Epithelial cell of proximal tubule (primary cell): ENCODE measurements around the gene ZNF778. TPM values are rescaled to one million over a fixed set of nuclear protein-coding genes. Genes with fewer than 3 reads are reported as not detected.

ENCODE experiments used
- DNase-seq: peaks from one replicate; pipeline ENCODE4 v3.0.0-alpha.2; 2011; ENCODE audit warnings: low read depth
- H3K4me3 ChIP-seq: 2 replicates; pipeline ENCODE4 v1.5.1; 2011; ENCODE audit warnings: low read depth, mild to moderate bottlenecking, low read length
- total RNA-seq: library from RNA; depleted of rRNA; stranded (reverse); fragments of >200 nt; gene quantifications from 2 replicates; pipeline ENCODE4 v1.2.3, GENCODE V29; 2015
- TF ChIP-seq, protein P1 (sequence below): conservative IDR thresholded peaks from 2 replicates; pipeline ENCODE4 v1.5.1; 2012; ENCODE audit warnings: low read depth, mild to moderate bottlenecking, low read length

Gene ZNF778
- total RNA-seq, 1 donor from 2014 or later: 3.7 TPM

DNA sequence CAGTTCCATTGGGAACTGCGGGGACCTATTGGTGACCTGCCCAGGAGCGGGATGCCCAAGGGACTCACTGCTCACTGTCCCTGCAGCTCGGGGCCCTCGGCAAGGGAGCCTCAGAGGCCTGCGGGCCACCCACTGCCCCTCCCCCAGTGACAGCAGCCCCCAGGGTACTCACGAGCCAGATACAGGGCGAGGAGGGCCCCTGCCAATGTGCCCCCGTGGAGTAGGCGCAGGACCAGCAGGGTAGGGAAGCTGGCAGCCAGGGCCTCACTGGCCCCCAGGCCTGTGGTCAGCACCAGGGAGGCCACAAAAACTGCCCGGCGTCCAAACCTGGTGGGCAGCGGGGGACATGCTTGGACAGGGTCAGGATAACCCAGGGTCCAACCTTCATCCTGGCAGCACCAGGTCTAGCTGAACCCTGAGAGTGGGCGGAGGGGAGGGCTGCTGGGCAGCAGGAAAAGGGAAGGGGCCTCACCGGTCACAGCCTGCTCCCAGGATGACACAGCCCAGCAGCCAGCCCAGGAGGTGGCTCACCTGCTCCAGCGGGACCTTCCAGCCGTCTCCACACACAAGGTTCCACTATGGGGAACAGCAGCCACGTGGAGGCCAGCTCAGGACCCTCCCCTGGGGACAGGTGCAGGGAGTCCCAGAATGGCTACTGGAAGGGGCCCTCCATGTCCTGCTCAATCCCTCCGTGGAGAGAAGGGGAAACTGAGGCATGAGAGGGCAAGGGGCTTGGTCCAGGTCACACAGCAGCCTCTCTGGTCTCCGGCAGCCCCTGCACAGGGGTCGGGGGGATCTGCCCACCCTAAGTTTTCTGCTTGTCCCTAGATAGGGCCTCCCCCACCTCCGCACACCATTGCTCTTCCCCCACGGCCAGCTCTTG is 18.0 kb upstream of the ZNF778 start:
- TF ChIP-seq, protein P1, sequence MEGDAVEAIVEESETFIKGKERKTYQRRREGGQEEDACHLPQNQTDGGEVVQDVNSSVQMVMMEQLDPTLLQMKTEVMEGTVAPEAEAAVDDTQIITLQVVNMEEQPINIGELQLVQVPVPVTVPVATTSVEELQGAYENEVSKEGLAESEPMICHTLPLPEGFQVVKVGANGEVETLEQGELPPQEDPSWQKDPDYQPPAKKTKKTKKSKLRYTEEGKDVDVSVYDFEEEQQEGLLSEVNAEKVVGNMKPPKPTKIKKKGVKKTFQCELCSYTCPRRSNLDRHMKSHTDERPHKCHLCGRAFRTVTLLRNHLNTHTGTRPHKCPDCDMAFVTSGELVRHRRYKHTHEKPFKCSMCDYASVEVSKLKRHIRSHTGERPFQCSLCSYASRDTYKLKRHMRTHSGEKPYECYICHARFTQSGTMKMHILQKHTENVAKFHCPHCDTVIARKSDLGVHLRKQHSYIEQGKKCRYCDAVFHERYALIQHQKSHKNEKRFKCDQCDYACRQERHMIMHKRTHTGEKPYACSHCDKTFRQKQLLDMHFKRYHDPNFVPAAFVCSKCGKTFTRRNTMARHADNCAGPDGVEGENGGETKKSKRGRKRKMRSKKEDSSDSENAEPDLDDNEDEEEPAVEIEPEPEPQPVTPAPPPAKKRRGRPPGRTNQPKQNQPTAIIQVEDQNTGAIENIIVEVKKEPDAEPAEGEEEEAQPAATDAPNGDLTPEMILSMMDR: no peak

DNA sequence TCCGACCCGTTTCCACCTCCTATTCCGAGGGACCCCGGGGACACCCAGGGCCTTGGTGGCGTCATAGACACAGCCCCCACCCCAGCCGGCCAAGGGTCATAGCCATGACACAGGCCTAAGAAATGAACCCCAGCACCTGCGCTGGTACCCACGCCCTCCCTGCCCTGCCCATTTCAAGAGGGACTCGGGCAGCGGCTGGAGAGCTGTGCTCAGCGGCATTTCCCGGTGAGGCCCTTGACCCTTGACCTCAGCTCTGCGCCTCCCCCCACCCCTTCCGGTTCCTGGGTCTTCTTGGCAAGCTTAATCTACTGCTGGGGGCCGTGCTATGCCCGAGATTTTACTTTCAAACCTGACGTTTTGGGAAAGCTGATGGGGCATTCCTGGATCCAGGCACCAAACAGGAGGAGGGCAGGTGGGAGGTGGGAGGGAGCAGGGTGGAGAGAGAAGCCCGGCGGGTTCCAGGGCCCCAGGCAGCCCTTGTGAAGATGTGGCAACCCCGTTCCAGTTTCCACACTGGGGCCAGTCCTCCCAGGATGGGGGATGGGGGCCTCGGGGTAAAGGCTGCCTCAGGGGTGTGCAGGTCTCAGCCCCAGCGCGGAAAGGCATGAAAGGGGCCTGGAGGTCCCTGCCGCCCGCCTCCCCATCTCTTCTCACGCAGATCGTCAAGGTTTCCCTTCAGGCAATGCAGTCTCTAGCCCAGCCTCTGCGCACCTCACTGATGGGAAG is 17.2 kb upstream of the ZNF778 start, which contains the start of gene SLC22A31:
SLC22A31 (minus strand) TSS at position 414 of the 726 bp plus-strand sequence; CDS start at position 378, 36 bp downstream.
- DNase-seq: no peak
- TF ChIP-seq, protein P1: no peak
- H3K4me3 ChIP-seq: peak within 1 kb of the TSS; percentile 27

More for the DNA sequence above, 18.0 kb upstream of the ZNF778 start:
- no peak for DNase-seq
- H3K4me3 ChIP-seq: no peak overlapping the region

DNA sequence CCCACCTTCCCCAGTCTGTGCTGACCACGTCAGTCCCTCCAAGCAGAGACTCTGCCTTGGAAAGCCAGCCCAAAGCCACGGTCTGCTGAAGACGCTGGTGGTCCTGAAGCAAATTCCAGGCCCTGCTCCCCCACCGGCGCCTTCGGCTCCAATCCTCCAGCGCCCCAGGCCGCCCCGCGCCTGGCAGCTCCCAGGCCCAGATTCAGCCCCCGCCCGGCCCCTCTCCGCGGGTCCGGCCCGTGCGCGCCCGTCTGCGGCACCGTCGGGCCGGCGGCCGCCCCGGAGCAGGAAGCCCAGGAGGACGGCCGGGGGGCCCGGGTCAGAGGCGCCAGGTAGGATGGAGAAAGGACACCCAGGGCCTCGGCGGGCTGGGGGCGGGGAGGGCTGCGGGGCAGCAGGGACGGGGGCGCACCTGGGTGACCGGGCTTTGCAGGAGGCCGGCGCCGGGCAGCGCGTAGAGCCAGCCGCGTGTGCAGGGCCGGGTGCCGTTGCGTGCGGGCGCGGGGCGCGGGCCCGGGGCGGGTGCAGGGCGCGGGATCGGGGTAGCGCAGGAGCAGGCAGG is 16.6 kb upstream of the ZNF778 start:
- TF ChIP-seq, protein P1: no peak
- no peak for DNase-seq
- no peak overlapping the region for H3K4me3 ChIP-seq

DNA sequence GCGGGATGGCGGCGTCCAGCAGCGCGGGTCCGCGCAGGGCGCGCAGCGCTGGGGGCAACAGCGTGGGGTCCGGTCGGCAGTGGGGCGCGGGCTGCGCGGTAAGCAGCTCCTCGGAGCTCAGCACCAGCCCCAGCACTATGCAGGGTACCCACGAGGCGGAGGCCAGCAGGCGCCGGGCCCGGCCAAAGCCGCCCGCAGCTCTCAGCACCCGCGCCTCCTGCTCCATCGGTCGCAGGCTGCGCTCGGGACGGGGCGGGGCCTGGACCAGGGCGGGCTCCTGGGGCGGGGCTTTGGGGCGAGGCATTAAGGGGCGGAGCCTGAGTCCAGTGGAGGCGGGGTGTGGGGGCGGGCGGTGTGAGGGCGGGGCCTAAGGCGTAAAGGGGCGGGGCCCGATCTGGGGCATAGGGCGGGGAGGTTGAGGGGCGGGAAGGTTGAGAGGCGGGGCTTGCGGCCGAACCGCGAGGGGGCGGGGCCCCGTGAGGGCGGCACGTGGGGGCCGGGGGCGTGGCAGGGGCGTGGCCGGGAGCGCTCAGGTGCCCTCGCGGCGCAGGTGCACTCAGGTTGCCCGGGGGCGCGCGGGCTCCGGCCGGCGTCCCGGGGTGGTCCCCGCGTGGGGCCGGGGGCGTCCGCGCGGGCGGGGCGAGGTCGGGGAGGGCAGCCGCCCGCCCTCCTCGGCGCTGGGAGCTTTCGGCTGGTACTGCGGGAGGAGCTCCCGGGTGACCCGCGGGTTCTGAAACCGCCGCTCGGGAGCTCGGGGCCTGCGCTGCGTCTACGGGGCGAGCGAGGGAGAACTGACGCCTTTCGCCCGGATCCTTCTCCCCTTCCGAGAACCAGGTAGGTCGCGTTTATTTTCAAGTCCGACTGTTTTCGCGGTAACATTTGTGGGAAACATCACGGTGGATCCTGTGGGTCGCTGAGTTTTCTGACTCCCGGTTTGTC is 15.8 kb upstream of the ZNF778 start:
- TF ChIP-seq, protein P1: no peak
- DNase-seq: no peak
- H3K4me3 ChIP-seq: peak overlapping the region; percentile 27

DNA sequence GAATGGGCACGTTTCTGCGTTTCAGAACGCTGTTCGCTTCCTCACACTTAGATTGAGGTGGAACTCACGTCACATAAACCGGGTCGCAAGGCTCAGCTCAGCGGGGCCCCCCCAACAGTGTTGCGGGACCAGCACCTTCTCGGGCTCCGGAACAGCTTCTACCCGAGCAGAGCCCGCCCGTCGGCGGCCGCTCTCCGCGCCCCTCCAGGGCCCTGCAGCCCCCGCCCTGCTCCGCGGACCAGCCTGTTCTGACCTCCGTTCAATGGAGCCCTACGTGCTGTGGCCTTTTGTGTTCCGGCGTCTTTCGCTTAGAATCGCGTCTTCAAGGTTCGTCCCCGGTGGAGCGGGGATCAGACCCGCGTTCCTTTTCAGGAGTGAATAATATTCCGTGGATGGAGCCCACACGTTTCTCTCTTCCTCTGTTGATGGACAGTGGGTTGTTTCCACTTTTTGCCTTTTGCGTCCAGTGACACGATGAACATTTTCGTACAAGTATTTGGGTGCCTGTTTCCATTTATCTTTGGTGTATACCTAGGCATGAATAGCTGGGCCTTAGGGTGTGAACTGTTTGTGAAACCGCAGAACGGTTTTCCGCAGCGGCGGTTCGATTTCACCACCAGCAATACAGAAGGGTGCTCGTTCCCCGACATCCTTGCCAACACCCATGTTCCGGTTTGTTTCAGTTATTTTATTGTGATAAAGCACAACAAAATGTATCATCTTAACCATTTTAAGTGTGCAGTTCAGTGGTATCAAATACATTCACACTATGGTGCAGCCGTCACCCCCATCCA is 14.9 kb upstream of the ZNF778 start:
- H3K4me3 ChIP-seq: no peak overlapping the region
- no peak for DNase-seq
- TF ChIP-seq, protein P1: no peak

DNA sequence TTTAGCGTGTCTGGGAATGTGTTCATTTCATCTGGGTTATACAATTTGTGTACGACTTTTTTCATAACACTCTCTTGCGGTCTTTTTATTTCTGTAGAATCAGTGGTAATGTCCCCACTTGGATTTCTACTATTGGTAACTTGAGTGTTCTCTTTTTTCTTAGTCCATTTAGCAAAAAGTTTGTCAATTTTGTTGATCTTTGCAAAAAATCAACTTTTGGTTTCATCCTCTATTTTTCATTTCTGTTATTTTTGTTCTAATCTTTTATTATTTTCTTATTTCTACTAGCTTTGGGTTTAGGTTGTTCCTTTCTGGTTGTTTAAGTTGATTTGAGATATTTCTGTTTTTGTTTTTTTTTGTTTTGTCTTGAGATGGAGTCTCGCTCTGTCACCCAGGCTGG is 9.5 kb upstream of the ZNF778 start:
- TF ChIP-seq, protein P1: no peak
- no peak overlapping the region for H3K4me3 ChIP-seq
- DNase-seq: no peak
